Ramos (cell line): Measurements from ENCODE around the gene SALL2.
"Not testable (repeated sequence)": the region's sequence is repeated elsewhere in the genome, so short reads cannot be mapped to it uniquely, and the experiment has no call there.

Source experiments
- in situ Hi-C: fragments of 300-500 bp; cut with MboI; formaldehyde crosslinking; loops from one replicate; pipeline ENCODE4 v1.14.3; 2022; ENCODE audit warnings: low sequenced_read_pairs; ENCODE audit not compliant: unreplicated experiment

Gene SALL2

DNA sequence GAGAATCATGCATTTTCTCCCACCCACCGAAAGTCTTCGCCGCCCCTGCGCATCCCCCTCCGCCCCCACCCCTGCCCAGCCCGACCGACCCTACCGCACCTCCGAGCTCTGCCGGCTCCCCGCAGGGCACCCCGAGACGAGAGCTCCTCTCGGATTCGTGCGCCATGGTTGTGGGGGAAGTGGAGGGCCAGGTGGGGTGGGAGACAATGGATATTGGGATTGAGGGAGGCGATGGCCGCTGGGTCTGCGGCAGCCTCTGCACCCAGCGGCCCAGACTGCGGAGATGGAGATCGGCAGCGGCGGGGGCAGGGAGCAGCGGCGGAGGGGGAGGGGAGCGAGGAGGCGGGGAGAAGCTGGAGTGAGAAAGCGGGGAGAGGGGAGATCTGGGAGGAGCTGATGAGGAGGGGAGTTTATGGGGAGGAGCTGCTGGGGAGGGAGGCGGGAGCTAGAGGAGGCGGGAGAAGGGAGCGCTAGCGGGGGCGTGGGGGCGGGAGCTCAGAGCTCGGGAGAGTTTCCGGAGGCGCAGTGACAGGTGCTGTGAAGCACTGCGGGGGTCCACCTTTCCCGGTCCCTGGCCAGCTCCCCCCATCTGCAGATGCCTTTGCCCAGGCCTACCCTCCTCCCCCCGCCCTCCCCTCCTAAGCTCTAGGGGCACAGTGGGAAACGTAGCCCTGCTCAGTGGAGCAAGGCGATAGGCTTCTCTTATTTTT lies at the start of gene SALL2:
Gene SALL2 (minus strand): TSS at position 385 of the 710 bp plus-strand sequence. CDS start 219 bp downstream, at position 166.
- in situ Hi-C loops, result no loop called here

DNA sequence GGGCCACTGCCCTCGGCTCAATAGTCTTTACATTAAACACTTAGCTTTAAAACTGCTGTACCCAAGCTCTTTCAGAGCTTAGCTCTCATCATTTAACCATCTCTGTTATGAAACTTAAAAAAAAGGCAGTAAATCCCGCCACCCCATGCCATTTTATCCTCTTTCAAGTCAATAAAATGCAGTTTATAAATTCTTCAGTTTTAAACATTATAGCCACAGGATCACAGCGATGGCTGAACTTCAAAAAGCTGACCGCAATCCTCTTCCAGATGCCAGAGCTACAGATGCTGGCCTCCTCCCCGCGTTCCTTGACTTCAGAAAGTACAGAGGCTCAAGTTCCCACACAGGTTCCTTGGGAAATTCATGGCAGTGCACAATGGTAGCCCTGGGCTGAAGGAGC lies 49.5 kb upstream of the SALL2 start:
- in situ Hi-C loops, result no loop called here

DNA sequence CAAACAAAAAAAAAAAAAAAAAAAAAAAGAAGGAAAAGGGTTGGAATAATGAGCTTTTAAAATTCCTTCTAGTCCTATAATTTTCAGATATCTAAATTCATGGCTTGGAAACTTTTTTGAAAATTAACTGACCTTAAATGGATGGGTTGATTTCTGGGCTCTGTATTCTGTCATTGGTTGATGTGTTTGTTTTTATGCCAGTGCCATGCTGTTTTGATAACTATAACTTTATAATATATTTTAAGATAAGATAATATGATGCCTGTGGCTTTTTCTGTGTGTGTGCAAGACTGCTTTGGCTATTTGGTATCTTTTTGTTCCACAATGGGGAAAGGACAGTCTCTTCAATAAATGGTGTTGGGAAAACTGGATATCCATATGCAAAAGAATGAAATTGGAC lies 46.5 kb upstream of the SALL2 start:
- in situ Hi-C loops, result no loop called here

DNA sequence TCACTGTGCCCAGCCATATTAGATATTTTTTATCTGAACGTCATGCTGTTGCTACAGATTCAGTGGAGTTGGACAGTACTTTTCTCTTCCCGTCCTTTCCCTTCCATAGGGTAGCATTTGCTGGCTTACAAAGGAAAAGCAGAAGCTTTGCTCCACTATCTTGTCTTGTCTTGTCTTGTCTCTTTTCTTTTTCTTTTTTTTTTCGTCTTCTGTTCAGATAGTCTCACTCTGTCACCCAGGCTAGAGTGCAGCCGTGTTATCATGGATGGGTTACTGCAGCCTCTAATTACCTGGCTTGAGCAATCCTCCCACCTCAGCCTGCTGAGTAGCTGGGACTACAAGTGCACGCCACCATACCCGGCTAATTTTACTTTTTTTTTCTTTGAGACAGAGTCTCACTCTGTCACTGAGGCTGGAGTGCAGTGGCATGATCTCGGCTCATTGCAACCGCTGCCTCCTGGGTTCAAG lies 32.6 kb upstream of the SALL2 start:
- in situ Hi-C loops, result loop anchor here (5.0 to 10.0 kb wide), 2 partner anchors 56 to 94 kb away; no protein-coding TSS in a partner anchor

- in situ Hi-C loops, result loop anchor here (5.0 to 10.0 kb wide), 2 partner anchors 55 to 92 kb away; no protein-coding TSS in a partner anchor
These were observed 31.1 kb upstream of the SALL2 start for GRCh38 chr14:21557084-21557901.

- in situ Hi-C loops, result loop anchor here (5.0 to 10.0 kb wide), 2 partner anchors 54 to 92 kb away; no protein-coding TSS in a partner anchor
These were observed 30.4 kb upstream of the SALL2 start for GRCh38 chr14:21556378-21557083.

DNA sequence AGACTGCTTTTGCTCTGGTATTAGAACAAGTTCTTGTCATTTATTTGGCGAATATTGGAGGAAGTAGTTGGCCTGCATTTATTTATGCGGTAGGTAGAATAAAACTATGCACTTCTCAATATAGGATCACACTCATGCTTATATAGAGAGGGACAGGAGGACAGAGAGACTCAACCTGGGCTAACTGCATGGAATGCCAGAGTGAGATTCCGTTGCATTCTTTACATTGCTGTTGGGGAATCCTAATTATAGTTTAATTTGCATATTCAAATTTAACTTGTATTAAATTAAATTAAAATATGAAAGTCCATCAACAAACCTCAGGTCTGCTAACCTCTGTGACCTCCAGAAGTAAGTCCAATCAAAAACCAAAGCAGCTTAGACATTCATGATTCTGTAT lies 27.1 kb upstream of the SALL2 start:
- in situ Hi-C loops, result loop anchor here (10.0 kb wide), 1 partner anchor 88 kb away; no protein-coding TSS in a partner anchor

- in situ Hi-C loops, result not testable (repeated sequence)
These were observed 18.4 kb upstream of the SALL2 start for GRCh38 chr14:21544588-21544987.

DNA sequence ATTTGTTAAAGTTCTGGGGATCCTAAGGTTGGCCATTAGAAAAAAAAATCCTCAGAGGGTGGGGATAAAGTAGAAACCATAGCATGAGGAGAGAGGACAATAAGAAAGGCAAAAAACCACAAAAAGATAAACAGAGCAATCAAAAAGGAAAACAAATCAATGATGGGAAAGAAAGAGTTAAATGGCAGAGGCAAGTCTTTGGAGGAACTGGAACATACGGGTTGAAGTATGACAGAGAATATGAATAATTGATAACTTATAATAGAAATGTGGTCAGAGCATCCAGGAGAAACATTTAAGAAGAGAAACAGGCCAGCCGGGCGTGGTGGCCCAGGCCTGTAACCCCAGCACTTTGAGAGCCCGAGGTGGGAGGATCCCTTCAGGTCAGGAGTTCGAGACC lies 17.8 kb upstream of the SALL2 start:
- in situ Hi-C loops, result no loop called here

GRCh38 chr14:21543521-21543960 lies 17.4 kb upstream of the SALL2 start:
- in situ Hi-C loops, result no loop called here

DNA sequence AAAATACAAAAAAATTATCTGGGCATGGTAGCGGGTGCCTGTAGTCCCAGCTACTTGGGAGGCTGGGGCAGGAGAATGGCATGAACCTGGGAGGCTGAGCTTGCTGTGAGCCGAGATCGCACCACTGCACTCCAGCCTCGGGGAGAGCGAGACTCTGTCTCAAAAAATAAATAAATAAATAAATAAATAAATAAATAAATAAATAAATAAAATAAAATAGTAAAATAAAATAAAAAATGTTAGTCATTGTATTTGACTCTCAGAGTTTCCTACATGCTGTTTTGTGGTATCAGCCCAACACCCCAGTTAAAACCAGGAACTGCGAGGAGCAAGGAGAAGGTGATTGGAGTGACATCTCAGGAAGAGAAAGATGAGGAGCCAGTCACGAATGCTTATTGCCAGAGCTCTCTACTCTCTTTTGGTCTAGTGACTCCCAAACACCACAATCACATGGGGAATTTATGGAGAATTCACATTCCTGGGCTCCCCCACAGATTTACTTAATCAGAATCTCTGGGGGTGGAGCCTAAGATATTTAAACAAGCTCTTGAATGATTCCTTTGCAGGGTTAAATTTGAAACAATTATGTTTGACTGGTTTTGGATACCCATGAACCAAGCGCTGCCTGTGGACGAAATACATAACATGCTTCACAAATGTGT lies 15.4 kb upstream of the SALL2 start:
- in situ Hi-C loops, result no loop called here

GRCh38 chr14:21539189-21539940 lies 13.2 kb upstream of the SALL2 start:
- in situ Hi-C loops, result no loop called here

DNA sequence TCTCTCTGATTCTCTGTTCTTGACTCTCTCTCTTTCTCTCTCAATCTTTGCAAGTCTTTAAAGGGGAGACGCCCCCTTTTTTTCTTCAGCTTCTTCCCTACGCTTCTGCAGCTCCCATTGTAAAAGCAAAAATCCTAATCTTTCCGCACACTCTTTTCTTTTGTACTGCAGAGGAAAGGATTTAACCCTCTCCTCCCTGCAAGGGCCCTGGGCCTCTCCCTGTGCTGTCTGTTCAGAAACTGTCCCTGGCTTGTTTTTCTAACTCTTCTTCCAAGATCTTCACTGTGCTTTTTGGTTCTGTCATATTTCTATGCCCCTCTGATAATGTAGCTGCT lies 10.9 kb upstream of the SALL2 start:
- in situ Hi-C loops, result no loop called here

- in situ Hi-C loops, result no loop called here
These were observed 10.4 kb upstream of the SALL2 start for GRCh38 chr14:21536418-21537089.

DNA sequence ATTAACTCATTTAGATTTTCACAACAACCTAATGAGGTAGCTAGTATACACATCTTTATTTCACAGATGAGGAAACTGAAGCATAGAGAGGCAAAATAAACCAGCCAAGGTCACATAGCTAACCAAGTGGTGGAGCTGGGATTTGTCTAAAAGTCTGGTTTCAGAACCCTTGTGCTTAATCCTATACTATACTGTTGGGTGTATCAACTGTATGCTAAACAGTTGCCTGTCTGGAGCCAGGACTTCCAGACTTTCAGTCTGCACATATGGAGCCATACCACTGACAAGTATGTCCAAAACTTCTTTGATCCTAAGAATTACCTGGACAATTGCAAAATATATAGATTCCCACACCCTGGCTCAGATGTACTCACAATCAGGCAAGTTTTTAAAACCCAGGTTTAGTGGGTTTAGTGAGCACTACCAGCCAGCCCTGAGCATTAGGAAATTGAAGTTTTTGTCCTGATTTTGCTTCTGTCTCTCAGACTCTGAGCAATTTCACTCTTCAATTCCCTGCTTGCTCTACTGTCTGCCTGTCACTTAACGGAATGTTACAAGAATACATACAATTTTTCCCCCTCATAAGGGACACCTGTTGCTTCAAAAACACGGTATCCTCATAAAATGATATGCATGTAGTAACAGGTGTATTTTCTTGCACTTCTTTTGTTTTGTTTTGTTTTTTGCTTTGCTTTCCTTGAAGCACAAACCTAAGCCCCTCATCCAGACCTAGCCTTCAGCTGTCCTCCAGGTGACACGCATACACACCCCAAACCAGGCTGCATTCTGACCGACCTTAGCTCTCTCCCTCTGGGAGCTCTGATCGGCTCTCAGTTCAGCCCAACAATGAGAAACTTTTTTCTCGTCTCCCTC lies 9.6 kb upstream of the SALL2 start:
- in situ Hi-C loops, result no loop called here

DNA sequence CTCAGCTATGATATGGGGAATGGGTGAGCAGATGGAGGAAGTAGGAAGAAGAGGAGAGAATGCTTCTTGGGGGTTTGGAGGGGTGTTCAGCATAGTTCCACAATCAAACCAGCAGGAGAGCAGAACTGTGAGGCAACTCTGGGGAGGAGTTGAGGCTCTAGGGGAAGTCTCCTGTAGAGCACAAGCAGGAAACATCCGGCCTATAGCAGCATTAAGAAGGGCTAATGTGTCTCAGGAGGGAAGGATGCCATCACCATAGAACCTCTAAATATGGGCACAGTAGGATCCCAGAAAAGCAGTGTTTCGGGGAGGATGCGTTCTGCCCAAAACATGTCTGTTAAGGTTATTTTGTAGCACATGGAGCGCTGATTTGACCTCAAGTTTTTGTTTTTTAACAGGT lies 8.4 kb upstream of the SALL2 start:
- in situ Hi-C loops, result no loop called here

- in situ Hi-C loops, result no loop called here
These were observed 7.1 kb upstream of the SALL2 start for GRCh38 chr14:21533294-21533693.

GRCh38 chr14:21529515-21529914 lies 3.4 kb upstream of the SALL2 start:
- in situ Hi-C loops, result no loop called here
